Measurements from ENCODE around the gene RNASET2. TPM values are rescaled to one million over a fixed set of nuclear protein-coding genes. Genes with fewer than 3 reads are reported as not detected.
"Not testable (repeated sequence)": the region's sequence is repeated elsewhere in the genome, so short reads cannot be mapped to it uniquely, and the experiment has no call there.

RNASET2 gene
- total RNA-seq, 1 experiment from 2014 or later, result 10.3 TPM

- no TSS peak for BruUV-seq (replicated peaks)
- Mint-ChIP-seq H3K27ac (ENCODE audit: low read depth, unreplicated experiment) (no peak overlapping the region), H3K27me3 (ENCODE audit: insufficient read depth, unreplicated experiment) (no peaks in the 10 kb centered on the region), H3K9me3 (ENCODE audit: unreplicated experiment) (no peaks in the 10 kb centered on the region), H3K4me3 (ENCODE audit: unreplicated experiment) (no peak overlapping the region), H3K36me3 (ENCODE audit: insufficient read depth, unreplicated experiment) (peaks cover 5% of the 10 kb centered on the region), H3K4me1 (ENCODE audit: insufficient read depth, unreplicated experiment) (no peaks in the 10 kb centered on the region)
- intact Hi-C loops (cut with micrococcal nuclease), result no loop called here
- POLR2A ChIA-PET, result no interaction called here
- CTCF ChIA-PET, result no interaction called here
- DNase-seq (ENCODE audit: unreplicated experiment), result no peak
- TF ChIP-seq CTCF (IDR thresholded peaks at IDR 0.05; ENCODE audit: unreplicated experiment), result no peak
These were observed 33.4 kb downstream of the RNASET2 start for GRCh38 chr6:166922937-166923336.

- Mint-ChIP-seq H3K4me1 (ENCODE audit: insufficient read depth, unreplicated experiment) (no peaks in the 10 kb centered on the region), H3K4me3 (ENCODE audit: unreplicated experiment) (no peak overlapping the region), H3K9me3 (ENCODE audit: unreplicated experiment) (no peaks in the 10 kb centered on the region), H3K36me3 (ENCODE audit: insufficient read depth, unreplicated experiment) (peaks cover 5% of the 10 kb centered on the region), H3K27ac (ENCODE audit: low read depth, unreplicated experiment) (no peak overlapping the region), H3K27me3 (ENCODE audit: insufficient read depth, unreplicated experiment) (no peaks in the 10 kb centered on the region)
- intact Hi-C loops (cut with micrococcal nuclease), result no loop called here
- POLR2A ChIA-PET, result no interaction called here
- CTCF ChIA-PET, result no interaction called here
- no TSS peak for BruUV-seq (replicated peaks)
- DNase-seq (ENCODE audit: unreplicated experiment), result no peak
- TF ChIP-seq CTCF (IDR thresholded peaks at IDR 0.05; ENCODE audit: unreplicated experiment), result no peak
These were observed 34.8 kb downstream of the RNASET2 start for GRCh38 chr6:166921570-166921969.

- Mint-ChIP-seq H3K4me3 (ENCODE audit: unreplicated experiment) (no peak overlapping the region), H3K27me3 (ENCODE audit: insufficient read depth, unreplicated experiment) (no peaks in the 10 kb centered on the region), H3K36me3 (ENCODE audit: insufficient read depth, unreplicated experiment) (no peaks in the 10 kb centered on the region), H3K9me3 (ENCODE audit: unreplicated experiment) (no peaks in the 10 kb centered on the region), H3K27ac (ENCODE audit: low read depth, unreplicated experiment) (no peak overlapping the region), H3K4me1 (ENCODE audit: insufficient read depth, unreplicated experiment) (no peaks in the 10 kb centered on the region)
- BruUV-seq (replicated peaks), result no TSS peak
- ChIA-PET CTCF (interaction anchor here (0.6 to 0.7 kb wide), 2 partner anchors 174 to 690 kb away, joined by 3 read pairs; no protein-coding TSS in a partner anchor), POLR2A (no interaction called here)
- no peak for TF ChIP-seq CTCF (IDR thresholded peaks at IDR 0.05; ENCODE audit: unreplicated experiment)
- intact Hi-C loops (cut with micrococcal nuclease), result no loop called here
- no peak for DNase-seq (ENCODE audit: unreplicated experiment)
These were observed 39.5 kb downstream of the RNASET2 start for GRCh38 chr6:166916824-166917223.

- POLR2A ChIA-PET, result interaction anchor here (1.0 kb wide), 1 partner anchor 41 kb away, joined by 3 read pairs; the partner anchor contains the start of gene RNASET2
- H3K27me3 Mint-ChIP-seq (ENCODE audit: insufficient read depth, unreplicated experiment); H3K9me3 Mint-ChIP-seq (ENCODE audit: unreplicated experiment); BruUV-seq (replicated peaks); H3K4me1 Mint-ChIP-seq (ENCODE audit: insufficient read depth, unreplicated experiment); H3K27ac Mint-ChIP-seq (ENCODE audit: low read depth, unreplicated experiment); intact Hi-C loops (cut with micrococcal nuclease); H3K36me3 Mint-ChIP-seq (ENCODE audit: insufficient read depth, unreplicated experiment); DNase-seq (ENCODE audit: unreplicated experiment); H3K4me3 Mint-ChIP-seq (ENCODE audit: unreplicated experiment): not testable (repeated sequence)
- CTCF ChIA-PET, result interaction anchor here (0.6 to 0.7 kb wide), 2 partner anchors 370 to 401 kb away, joined by 3 read pairs; no protein-coding TSS in a partner anchor
These were observed 40.9 kb downstream of the RNASET2 start for GRCh38 chr6:166915484-166915883.

- intact Hi-C loops (cut with micrococcal nuclease); H3K36me3 Mint-ChIP-seq (ENCODE audit: insufficient read depth, unreplicated experiment); H3K4me3 Mint-ChIP-seq (ENCODE audit: unreplicated experiment); CTCF ChIA-PET; DNase-seq (ENCODE audit: unreplicated experiment); H3K27me3 Mint-ChIP-seq (ENCODE audit: insufficient read depth, unreplicated experiment); H3K9me3 Mint-ChIP-seq (ENCODE audit: unreplicated experiment); H3K27ac Mint-ChIP-seq (ENCODE audit: low read depth, unreplicated experiment); BruUV-seq (replicated peaks); POLR2A ChIA-PET: not testable (repeated sequence)
- H3K4me1 Mint-ChIP-seq (ENCODE audit: insufficient read depth, unreplicated experiment), result peaks cover 12% of the 10 kb centered on the region
These were observed 41.4 kb downstream of the RNASET2 start for GRCh38 chr6:166914952-166915351.

Data from MCF 10A (cell line).